HG03378 (cell line): ENCODE results near the gene ARID3C.
A peak's percentile ranks its signal among the peaks of the same experiment; 100 is the strongest.

Experiments used
- ATAC-seq: cut with Tn5 transposase; IDR thresholded peaks from one replicate; pipeline ENCODE4 v1.9.1; 2021; ENCODE audit warnings: mild to moderate bottlenecking, moderate library complexity; ENCODE audit not compliant: unreplicated experiment

The ARID3C gene, protein sequence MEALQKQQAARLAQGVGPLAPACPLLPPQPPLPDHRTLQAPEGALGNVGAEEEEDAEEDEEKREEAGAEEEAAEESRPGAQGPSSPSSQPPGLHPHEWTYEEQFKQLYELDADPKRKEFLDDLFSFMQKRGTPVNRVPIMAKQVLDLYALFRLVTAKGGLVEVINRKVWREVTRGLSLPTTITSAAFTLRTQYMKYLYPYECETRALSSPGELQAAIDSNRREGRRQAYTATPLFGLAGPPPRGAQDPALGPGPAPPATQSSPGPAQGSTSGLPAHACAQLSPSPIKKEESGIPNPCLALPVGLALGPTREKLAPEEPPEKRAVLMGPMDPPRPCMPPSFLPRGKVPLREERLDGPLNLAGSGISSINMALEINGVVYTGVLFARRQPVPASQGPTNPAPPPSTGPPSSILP

DNA sequence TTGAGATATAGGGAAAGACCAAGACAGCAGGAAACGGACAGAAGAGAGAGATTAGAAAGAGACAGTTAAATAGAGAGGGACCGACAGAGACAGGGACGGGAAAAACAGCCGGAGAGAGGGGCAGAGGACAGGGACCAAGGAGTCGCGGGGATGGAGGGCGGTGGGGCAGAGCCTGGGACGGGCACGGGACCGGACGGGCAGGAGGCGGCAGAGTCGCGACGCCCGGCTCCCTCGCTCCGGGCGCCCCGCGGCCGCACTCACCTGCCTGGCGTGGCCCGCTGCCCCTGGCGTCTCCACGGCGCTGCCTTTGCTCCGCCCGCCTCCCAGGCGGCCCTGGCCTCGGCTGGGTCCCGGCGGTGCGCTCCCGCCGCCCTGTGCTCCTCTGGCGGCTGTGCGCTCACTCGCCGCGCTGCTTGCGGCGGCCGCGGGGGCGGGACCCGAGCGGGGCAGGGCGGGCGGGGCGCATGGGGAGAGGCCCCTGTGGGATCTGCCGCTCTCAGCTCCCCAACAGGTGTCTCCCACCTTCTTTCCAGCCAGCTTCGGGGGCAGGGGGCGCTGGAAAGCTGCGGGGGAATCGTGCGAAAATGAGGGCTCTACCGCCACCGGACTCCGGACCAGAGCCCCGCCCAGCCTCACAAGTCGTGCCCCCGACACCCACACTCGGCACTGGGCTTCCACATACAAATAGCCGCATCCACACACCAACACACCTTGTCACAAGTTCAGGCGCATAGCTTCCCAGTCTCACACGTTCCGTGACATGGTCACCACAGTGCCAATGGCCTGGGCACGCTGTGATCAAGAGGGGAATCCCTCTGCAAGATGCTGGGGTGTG lies at the start of gene ARID3C:
ARID3C (minus strand) TSS at position 411 of the 835 bp plus-strand sequence. CDS start 1,052 bp downstream, outside the sequence.
- ATAC-seq, result no peak

DNA sequence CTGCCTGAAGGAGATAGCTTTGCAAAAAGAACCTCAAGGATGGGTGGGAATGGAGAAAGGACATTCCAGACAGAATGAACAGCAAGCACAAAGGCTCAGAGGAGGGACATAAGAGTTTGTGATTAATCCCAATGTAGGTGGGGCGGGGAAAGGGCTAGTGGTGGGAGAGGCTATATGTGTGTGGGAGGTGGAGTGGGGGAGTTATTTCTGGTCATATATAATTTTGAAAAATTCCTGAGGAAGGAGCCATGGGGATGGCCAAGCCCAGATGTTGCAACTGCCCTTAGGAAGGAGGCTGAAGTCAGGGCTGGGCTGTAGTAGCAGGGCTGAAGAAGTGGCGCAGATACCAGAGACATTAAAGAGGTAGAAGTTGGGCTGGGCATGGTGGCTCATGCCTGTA lies 47.0 kb upstream of the ARID3C start:
- no peak for ATAC-seq

GRCh38 chr9:34675048-34675714 lies 46.3 kb upstream of the ARID3C start:
- no peak for ATAC-seq

GRCh38 chr9:34674440-34674839 lies 45.6 kb upstream of the ARID3C start:
- ATAC-seq, result no peak

DNA sequence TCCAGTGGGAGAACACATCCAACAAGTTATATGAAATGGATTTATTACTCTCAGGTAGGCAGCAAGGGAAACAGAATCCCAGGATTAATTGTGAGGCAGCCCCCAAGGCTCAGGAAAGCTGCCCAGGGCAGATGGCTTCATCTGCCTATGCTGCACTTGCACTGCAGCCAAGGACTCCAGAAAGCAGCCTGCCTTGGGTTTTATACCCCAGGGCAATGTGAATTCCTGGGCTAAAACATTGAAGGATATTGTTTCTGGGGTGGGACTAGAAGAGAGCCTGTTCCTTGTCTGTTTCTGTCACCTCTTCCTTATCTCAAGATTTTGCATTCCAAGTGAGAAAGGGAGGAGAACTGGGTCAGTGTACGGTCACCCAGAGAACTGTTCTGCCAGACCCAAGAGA lies 42.4 kb upstream of the ARID3C start:
- no peak for ATAC-seq

DNA sequence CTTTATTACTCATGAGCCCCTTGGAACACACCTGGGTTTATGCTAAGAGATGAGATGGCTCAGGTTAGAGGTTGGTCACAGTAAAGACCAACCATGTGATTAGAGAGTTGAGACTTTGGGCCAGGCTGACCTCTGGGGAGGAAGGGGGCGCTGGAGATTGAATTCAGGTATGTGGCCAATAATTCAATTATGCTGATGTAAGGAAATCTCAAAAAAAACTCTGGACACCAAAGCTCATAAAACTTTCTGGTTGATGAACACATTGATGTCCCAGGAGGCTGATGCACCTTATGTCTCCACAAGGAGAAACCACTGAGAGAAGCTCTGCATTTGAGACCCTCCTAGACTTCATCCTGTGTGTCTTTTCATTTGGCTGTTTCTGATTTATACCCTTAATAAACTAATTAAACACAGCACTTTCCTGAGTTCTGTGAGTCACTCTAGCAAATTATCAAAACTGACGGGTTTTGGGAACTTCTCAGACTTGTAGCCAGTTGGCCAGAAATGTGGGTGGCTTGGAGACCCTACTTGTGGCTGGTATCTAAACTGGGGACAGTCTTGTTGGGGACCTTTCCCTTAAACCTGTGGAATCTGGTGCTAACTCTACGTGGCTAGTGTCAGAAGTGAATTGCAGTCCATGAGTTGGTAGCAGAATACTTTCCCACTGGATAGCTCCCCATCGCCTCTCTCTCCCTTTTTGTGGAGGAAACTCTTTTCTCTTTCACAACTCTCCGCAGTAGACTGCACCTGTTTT lies 41.1 kb upstream of the ARID3C start:
- no peak for ATAC-seq

- peak; percentile 69 for ATAC-seq
Measured at GRCh38 chr9:34665381-34666250, 36.8 kb upstream of the ARID3C start.

GRCh38 chr9:34665067-34665380 lies 36.2 kb upstream of the ARID3C start:
- ATAC-seq, result no peak

GRCh38 chr9:34664281-34665066 lies 35.6 kb upstream of the ARID3C start:
- no peak for ATAC-seq

GRCh38 chr9:34663303-34663605 lies 34.4 kb upstream of the ARID3C start:
- ATAC-seq, result no peak

DNA sequence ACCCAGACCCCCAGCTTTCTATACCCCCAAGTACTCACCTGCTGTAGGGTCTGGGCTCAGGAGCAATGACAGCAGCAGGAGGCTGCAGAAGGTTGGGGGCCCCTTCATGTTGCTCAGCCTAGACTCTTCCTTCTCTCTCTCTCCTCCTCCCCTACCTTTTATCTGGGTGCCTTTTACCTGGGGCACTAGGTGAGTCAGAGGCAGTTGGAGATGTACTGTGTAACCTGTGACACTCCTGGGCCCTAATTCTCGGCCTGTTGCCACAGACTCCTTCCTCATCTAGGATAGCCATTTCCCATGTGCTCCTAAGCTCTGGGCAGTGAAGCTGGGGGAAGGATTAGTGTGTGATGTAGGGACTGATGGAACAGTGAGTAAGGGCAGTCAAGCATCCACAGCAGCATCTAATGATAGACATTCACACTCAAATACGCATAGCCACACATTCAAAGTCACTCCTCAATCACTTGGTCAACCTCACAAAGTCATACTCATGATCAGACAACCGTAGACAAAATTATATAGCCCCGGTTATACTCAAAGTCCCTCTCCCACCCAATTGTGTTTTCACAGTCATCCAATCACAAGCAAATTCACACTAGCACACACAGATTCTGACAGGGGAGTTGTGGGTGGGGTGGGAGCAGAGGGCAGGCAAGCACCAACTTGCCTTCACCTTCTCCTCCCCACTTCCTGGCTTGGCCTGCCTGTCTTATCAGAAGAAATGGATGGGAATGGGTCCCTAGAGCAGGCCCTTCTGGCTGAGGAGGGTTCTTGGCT lies 33.8 kb upstream of the ARID3C start, which contains the start of gene CCL27:
CCL27 (minus strand) TSS at position 132 of the 777 bp plus-strand sequence; CDS start at position 108, 24 bp downstream.
- ATAC-seq, result no peak

- ATAC-seq, result no peak
Measured at GRCh38 chr9:34659592-34660253, 30.9 kb upstream of the ARID3C start.

DNA sequence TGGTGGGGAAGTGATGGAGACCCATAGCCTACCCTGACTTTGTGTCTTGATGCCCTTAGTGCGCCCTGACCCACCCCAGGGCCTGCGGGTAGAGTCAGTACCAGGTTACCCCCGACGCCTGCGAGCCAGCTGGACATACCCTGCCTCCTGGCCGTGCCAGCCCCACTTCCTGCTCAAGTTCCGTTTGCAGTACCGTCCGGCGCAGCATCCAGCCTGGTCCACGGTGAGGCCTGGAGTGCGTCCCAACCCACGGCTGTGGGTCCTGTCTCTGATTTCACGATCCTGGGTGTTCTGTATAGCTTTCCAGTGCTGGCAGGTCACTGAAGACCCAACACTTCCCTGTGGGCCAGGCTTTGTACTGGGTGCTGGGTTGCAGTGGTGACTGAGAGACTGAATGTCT lies 29.6 kb upstream of the ARID3C start:
- no peak for ATAC-seq

- ATAC-seq, result no peak
Measured at GRCh38 chr9:34656992-34657391, 28.1 kb upstream of the ARID3C start.

GRCh38 chr9:34655394-34655793 lies 26.5 kb upstream of the ARID3C start:
- ATAC-seq, result no peak

DNA sequence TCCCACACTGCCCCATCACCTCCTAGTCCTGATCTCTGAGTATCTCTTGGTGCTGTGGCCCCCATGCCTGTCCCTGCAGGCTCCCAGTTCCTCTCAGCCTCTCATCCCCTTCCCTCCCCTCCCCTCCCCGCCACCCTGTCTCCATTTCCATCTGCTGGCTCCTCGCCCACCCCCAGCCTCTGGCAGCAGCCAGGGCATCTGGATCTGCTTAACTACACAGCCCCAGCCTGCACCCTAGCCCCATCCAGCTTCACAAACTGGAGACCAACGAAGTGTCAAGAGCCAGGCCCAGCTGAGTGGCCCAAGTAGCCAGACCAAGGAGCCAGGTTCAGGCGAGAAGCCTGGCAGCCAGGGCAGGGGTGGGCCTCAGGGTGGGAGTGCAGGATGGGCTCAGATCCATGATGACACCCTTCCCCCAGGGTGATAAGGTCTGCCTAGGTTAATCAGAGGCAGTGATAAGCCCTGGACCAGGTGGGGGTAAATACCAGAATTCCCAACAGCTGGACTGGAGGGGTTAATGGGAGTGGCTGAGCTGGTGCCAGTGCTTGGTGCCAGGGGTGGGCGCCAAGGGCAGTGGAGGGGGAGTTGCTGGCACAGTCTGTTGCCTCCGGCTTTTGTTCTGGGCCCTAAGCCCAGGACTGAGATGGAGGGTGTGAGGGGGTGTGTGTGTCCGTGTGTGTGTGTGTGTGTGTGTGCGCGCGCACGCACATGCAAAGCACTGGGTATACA lies 25.6 kb upstream of the ARID3C start:
- ATAC-seq, result no peak
